ENCODE results near the gene JMJD1C.

GRCh38 chr10:63227207-63227895 is 238.4 kb downstream of the JMJD1C start:
- TF ChIP-seq, protein P1, sequence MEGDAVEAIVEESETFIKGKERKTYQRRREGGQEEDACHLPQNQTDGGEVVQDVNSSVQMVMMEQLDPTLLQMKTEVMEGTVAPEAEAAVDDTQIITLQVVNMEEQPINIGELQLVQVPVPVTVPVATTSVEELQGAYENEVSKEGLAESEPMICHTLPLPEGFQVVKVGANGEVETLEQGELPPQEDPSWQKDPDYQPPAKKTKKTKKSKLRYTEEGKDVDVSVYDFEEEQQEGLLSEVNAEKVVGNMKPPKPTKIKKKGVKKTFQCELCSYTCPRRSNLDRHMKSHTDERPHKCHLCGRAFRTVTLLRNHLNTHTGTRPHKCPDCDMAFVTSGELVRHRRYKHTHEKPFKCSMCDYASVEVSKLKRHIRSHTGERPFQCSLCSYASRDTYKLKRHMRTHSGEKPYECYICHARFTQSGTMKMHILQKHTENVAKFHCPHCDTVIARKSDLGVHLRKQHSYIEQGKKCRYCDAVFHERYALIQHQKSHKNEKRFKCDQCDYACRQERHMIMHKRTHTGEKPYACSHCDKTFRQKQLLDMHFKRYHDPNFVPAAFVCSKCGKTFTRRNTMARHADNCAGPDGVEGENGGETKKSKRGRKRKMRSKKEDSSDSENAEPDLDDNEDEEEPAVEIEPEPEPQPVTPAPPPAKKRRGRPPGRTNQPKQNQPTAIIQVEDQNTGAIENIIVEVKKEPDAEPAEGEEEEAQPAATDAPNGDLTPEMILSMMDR (conservative IDR thresholded peaks at IDR 0.05; ENCODE audit: low read length) = no peak
- TF ChIP-seq EZH2phosphoT487 (IDR thresholded peaks at IDR 0.05; ENCODE audit: borderline replicate concordance, low read depth, low read length) = no peak
